Activated CD4-positive, alpha-beta T cell treated with anti-CD3 and anti-CD28 coated beads for 4 hours (primary cell): Measurements from ENCODE around the gene CTDNEP1.

ENCODE experiments used
- DNase-seq, 2 donors: peaks; one replicate each; pipeline ENCODE4 v3.0.0-alpha.2; 2020

The CTDNEP1 gene

DNA sequence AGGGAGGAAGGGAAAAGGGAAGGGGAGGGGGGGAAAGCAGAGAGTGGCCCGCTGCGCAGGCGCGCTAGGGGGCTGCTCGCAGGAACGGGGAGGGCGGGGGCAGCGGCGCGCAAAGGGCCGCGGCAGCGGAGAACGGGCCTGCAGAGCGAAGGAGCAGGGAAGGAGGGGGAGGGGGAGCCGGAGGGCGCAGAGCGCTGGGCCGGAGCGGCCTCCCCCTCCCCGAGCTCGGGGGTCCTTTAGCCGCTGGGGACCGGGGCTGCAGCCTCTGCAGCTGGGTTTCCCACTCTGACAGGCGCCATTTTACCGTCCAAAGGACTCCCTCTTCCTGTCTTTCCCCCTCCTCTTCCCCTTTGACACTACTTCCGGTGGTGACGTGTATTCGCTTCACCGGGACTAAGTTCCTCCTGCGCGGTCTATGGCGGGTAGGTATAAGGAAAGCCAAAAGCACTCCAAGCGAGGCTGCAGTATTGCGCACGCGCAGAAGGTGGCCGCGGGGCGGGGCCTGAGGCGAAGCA is at the start of gene CTDNEP1:
CTDNEP1 (minus strand) TSS at position 74 of the 515 bp plus-strand sequence. CDS start 438 bp downstream, outside the sequence.
- peak; percentile 99 for DNase-seq

DNA sequence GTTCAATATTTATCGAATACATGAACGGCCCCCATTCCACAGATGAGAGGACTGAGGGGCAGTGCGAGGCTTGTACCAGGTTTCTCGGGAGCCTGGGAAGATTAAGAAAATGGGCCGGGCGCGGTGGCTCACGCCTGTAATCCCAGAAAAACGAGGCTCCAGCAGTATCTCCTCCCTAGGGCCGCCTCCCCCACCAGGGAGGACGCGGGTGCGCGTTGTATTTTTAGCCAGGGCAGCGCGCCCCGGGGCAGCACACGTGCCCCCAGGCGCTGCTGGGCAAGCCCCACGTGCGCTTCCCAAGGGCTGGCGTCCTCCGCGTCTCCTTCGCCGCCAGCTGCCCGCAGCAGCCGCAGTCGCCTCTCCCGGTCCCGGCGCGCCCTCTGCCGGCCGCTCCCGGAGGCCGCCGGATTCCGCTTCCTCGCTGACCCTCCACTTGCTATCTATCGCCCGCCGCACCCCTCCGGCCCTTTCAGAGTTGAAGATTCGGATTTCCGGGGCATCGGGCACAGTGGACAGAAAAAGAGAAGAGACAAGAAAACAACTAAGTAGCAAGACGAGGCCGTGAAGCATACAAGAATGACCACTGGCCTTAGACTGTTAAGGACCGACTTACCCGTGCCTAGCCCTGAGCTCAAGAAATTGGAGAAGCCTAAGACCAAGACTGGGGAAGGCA is 44.8 kb upstream of the CTDNEP1 start:
- DNase-seq, result peak; percentile 57 to 67

DNA sequence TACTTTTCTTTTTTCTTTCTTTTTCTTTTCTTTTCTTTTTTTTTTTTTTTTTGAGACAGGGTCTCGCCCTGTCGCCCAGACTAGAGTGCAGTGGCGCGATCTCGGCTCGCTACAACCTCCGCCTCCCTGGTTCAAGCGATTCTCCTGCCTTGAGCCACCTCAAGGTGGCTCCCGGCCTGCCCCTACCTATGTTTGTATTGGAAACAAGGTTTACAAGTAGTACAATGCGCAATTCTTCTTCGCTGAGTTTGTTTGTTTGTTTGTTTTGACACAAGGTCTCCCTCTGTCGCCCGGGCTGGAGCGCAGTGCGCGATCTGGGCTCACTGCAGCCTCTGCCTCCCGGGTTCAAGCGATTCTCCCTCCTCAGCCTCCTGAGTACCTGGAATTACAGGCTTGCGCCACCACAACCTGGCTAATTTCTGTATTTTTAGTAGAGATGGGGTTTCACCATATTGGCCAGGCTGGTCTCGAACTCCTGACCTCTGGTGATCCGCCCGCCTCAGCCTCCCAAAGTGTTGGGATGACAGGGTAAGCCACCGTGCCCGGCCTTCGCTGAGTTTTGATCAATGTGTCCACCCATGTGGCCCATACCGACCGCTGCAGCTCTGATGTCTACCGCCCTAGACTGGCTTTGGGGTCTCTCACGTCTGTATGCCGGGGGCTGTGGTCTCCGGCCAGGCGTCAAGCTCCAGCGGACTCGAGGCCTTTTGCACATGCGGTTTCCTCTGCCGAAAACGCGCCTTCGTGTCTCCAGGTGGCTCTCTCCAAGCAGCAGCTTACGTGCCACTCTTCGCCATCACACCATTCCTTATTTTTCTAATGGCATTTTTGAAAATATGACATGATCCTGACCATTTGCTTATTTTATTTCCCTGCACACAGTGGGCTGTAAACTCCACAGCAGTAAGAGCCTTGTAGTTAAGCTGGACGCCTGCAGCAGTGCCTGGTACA is 44.0 kb upstream of the CTDNEP1 start:
- no peak for DNase-seq

DNA sequence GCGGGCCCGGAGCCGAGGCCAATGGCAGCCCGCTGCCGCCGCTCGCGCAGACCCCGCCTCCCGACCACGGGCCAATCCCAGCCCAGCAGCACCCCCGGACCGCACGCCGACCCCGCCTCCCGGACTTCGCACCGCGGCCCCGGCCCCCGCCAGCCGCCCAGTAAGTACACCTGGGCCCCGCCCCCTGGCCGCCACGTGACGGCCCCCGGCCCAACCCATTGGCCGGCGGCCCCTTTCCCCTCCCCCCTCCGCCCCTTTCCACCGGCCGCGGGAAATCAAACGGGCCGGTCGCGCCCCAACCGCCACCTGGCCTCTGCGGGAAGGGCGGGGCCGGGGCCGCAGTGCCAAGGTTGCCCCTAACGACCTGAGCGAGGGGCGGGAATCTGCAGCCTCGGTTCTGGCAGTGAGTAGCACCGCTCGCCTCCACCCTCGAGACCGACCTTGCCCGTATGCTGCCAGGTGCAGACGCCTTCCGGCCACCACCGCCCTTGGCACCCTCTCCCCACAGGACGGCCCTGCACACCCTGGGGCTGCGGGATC is 43.1 kb upstream of the CTDNEP1 start, which contains the start of gene YBX2:
YBX2 (minus strand) TSS at position 26 of the 540 bp plus-strand sequence. CDS start 139 bp downstream, outside the sequence.
- peak; percentile 65 to 75 for DNase-seq

DNA sequence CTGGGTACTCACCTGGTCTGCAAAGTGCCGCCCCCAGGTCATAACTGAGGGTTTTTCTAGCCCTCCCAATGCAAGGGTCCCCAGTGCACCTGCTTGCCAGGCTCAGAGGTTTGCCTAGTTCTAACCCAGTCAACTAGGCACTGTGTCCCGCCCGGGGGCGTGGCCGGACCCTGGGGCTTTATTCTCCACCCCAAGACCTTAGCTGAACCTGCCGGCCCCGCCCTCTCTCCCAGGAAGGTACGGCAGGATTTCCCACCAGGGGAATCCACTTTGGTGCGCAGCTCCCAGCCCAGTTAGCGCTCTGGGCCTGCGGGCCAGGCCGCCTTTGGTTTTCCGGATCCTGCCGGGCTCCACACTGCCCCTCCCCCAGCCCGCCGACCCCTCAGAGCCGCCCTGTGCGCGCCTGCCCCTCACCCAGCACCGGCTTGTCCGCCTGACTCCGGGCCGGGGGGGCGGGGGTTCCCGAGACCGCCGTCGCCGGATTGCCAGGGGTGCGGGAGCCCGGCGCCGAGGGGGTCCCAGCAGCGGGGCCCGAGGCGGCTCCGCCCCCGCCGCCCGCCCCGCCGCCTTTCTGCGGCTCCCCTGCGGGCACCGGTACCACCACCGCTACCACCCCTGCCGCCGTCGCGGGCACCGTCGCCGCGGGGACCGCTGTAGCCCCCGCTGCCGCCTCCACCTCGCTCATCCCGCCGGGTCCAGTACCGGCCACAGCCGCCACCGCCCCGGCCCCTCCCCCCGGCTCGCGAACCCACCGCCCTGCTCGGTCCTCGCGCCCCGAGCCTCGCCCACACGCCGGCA is 42.5 kb upstream of the CTDNEP1 start:
- DNase-seq, result no peak

GRCh38 chr17:7293159-7293558 is 41.6 kb upstream of the CTDNEP1 start:
- no peak for DNase-seq

- no peak for DNase-seq
Measured at GRCh38 chr17:7292729-7293128, 41.2 kb upstream of the CTDNEP1 start.

DNA sequence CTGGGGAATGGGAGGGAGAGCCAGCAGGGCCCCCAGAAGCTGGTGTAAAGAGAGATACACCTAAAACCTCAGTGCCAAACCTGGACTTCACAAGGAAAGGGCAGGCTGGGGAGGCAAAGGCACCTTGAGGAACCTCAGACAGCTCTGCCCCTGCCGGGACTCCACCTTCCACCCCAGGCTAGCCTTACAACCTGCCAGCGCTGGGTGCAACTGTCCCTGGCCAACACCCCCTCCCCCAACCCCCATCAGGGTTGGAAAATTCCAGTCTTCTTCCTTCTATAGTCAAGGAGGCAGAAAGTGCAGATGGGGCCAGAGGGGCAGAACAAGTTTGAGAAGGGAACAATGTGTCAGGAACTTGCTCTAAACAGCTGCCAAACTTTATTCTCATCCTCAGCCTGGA is 40.7 kb upstream of the CTDNEP1 start:
- DNase-seq, result no peak

- DNase-seq, result no peak
Measured at GRCh38 chr17:7290685-7291084, 39.2 kb upstream of the CTDNEP1 start.

DNA sequence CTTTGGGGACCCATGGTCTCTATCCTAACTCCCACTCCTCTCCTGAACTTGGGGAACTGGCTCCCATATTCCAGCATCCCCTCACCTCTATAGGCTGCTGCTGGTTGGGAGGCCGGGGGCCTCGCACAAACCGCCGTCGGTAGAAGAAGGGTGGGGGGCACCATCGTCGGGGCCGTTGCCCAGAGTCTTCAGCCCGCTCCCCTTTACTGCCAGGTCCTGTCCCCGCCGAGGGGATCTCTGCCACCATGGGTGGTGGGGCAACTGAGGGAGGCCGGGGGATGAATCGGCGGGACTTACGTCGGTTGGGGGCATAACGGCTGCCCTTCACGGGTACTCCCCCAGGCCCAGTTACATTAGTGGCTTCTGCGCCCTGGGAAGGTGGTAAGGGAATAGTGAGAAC is 38.6 kb upstream of the CTDNEP1 start:
- DNase-seq, result no peak

GRCh38 chr17:7289256-7290032 is 37.9 kb upstream of the CTDNEP1 start:
- no peak for DNase-seq

DNA sequence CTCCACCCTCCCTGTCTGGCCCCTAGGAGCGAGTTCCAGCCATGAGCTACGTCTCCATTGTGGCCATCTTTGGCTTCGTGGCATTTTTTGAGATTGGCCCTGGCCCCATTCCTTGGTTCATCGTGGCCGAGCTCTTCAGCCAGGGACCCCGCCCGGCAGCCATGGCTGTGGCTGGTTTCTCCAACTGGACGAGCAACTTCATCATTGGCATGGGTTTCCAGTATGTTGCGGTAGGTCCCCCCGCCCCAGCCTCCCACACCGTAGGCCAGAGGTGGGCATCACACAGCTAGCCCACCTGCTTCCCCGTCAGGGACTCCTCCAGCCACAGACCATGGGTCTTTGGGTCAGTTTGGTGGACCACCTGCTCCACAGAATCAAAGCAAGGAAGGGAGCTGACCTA is 34.1 kb upstream of the CTDNEP1 start:
- no peak for DNase-seq

DNA sequence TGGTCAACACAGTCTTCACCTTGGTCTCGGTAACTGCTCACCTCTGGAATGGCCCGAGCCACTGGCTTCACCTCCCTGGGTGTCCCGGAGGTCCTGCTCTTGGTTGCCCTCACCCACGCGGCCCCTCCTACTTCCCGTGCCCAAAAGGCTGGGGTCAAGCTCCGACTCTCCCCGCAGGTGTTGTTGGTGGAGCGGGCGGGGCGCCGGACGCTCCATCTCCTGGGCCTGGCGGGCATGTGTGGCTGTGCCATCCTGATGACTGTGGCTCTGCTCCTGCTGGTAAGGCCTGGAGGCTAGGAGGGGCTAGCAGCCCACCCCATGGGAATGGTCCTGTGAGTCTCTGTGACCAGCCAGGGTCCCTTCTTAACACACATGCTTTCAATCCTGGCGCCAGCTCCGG is 33.4 kb upstream of the CTDNEP1 start:
- no peak for DNase-seq

GRCh38 chr17:7283471-7284216 is 32.1 kb upstream of the CTDNEP1 start:
- no peak for DNase-seq

- DNase-seq, result no peak
Measured at GRCh38 chr17:7282752-7283321, 31.3 kb upstream of the CTDNEP1 start.

GRCh38 chr17:7281953-7282751 is 30.6 kb upstream of the CTDNEP1 start:
- no peak for DNase-seq

DNA sequence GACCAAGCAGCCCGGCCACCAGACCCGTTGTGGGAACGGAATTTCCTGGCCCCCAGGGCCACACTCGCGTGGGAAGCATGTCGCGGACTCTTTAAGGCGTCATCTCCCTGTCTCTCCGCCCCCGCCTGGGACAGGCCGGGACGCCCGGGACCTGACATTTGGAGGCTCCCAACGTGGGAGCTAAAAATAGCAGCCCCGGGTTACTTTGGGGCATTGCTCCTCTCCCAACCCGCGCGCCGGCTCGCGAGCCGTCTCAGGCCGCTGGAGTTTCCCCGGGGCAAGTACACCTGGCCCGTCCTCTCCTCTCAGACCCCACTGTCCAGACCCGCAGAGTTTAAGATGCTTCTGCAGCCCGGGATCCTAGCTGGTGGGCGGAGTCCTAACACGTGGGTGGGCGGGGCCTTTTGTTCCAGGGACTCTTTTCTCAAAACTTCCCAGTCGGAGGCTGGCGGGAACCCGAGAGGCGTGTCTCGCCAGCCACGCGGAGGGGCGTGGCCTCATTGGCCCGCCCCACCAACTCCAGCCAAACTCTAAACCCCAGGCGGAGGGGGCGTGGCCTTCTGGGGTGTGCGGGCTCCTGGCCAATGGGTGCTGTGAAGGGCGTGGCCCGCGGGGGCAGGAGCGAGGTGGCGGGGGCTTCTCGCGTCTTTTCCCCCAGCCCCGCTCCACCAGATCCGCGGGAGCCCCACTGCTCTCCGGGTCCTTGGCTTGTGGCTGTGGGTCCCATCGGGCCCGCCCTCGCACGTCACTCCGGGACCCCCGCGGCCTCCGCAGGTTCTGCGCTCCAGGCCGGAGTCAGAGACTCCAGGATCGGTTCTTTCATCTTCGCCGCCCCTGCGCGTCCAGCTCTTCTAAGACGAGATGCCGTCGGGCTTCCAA is 29.8 kb upstream of the CTDNEP1 start, which contains the start of gene SLC2A4:
SLC2A4 (plus strand) TSS at position 645 of the 879 bp plus-strand sequence; CDS start at position 862, 217 bp downstream.
- DNase-seq, result peak; percentile 88 to 91

DNA sequence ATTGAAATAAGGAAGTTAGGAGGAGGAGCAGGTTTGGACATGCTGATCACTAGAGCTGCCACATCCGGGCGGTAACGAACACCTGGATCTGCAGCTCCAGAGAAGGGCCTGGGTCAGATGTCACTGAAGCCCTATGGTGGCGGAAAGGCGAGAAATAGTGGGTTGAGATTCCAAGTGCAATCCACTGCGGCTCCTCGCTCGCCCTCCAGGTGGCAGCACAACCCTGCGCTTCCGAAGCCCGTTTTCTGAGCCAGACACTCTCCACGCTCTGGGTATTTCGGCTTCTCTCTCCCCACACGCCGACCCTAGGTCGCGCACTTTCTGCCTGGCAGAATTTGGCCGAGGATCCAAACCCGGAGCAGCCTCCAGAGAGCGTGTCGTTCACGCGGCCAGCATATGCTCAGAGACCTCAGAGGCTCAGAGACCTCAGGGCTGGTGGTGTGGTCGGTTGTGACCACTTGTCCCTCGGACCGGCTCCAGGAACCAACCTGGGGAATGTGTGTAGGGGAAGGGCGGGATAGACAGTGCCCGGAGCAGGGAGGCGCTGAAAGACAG is 29.1 kb upstream of the CTDNEP1 start:
- peak; percentile 81 to 86 for DNase-seq
